Cerebellar cortex (tissue), 1 donor: Measurements from ENCODE around the gene U2AF1.
"Not testable (repeated sequence)": the region's sequence is repeated elsewhere in the genome, so short reads cannot be mapped to it uniquely, and the experiment has no call there.

Experiments used
- DNase-seq: peaks from one replicate; pipeline ENCODE4 v3.0.0-alpha.2; 2015; ENCODE audit warnings: low spot score

The U2AF1 gene, protein sequence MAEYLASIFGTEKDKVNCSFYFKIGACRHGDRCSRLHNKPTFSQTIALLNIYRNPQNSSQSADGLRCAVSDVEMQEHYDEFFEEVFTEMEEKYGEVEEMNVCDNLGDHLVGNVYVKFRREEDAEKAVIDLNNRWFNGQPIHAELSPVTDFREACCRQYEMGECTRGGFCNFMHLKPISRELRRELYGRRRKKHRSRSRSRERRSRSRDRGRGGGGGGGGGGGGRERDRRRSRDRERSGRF

DNA sequence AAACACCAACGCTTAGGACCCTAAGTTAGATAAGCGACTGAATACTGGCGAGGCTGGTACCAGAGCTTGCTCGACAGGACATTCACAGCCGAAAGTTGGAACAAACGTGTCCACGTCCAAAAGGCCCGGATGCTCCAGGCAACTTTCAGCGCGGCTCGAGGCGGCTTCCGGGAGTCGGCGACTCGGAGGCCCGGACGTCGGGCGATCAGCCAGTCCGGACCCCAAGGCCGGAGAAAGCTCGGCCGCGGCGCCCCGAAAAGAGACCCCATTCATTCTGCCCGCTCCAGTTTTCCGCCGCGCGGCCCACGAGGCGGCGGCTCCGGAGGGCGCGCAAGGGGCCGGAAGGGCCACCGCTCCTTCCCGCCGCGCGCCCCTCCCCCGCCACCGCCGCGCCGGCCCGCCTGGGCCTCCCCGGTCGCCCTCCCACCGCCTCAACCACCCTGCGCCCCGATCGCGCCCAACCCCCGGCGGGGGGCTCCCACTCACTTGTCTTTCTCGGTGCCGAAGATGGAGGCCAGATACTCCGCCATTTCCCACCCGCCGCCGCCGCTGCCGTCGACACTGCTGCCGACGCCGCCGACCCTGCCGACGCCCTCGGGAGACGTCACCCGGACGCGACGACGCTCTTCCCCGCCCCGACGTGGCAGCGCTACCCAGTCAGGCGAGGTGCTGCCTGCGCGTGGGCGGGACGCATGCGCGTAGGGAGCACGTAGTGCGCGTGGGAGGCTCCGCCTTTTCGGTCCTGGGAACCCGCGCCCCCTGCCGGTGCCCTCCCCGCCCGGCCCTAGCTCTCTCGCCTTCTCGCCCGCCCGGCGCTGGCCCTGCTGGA lies at the start of gene U2AF1:
TSS of gene U2AF1 (minus strand) at position 606 of the 829 bp plus-strand sequence. CDS start at position 530, 76 bp downstream.
- DNase-seq = not testable (repeated sequence)

DNA sequence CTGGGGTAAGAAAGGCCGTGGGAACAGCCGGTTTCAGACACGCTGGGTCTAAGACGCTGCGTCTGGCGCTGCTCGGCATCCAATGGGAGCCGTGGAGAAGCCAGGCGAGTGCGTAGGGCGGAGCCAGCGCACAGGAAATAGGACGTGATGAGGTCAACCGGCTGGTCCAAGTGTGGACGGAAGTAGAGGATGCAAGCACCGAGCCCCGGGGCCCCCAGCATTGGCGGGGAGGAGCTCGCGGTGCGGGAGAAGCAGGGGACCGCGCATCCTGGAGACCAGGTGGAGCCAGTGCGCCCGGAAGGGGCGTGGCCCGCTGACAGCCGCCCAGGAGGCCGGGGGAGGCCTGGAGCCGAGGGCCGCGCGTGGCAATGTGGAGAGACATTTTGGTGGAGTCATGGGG lies 46.2 kb upstream of the U2AF1 start:
- DNase-seq = not testable (repeated sequence)

DNA sequence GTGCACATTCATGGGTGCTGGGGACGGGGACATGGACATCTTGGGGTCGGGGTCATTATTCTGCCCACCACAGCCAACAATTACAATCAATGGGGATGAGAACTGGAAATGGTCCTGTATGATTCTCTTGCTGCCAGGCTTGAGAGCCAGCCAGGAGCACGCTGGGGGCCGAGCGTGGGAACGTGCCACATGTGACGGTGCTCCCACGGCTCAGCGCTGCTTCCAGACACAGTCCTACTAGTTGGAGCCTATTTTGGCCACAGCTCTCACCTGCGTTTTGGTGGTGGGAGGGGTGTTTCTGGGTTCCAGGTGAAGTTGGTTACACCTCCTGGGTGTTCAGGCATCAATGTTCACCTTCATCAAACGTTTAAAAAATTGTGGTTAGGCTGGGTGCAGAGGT lies 42.0 kb upstream of the U2AF1 start:
- DNase-seq = not testable (repeated sequence)

DNA sequence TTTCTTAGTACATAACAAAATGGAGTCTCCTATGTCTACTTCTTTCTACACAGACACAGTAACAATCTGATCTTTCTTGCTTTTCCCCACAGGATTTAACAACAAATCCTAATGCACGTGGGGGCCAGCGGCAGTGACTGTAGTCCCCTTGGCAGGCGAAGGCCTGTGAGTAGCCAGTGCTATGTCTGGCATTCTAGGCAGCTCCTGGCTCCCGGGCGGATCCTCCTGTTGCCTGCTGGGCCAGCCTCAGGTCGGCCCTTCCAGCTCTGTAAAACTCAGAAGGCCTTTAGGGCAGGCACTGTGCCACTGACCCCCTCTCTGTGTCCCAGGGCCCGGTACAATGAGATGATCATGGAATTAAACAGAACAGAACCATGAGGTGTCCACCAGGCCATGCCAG lies 40.6 kb upstream of the U2AF1 start:
- DNase-seq = not testable (repeated sequence)

DNA sequence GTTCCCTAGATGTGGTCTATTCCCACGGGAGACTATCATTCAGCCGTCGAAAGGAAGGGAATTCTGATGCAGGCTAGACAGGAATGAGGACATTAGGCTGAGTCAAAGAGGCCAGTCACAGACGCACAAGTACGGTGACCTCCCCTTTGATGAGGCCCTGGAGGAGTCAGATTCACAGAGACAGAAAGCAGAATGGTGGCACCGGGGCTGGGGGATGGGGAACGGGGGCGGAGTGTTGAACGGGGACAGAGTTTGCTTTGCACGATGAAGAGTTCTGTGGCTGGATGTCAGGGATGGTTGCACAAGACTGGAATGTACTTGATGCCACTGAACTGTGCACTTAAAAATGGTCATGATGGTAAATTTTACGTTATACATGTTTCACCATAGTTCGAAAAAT lies 39.3 kb upstream of the U2AF1 start:
- DNase-seq = not testable (repeated sequence)

DNA sequence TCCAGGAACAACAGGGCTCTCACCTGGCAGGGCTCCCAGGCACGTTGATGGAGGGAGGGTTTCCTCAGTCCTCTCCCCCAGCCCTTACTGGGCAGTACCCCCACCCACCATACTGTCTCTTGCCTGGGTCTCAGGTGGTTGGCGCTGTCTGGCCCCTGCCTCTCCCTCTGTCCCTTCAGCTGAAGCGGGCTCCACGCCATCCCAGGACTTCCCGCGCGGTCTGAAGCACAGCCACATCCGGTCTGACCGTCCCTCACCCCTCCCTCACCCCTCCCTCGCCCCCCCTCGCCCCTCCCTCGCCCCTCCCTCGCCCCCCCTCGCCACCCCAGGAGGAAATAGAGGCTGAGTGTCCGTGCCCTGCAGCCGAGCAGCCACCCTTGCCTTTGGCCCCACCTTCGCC lies 34.0 kb upstream of the U2AF1 start:
- not testable (repeated sequence) for DNase-seq

DNA sequence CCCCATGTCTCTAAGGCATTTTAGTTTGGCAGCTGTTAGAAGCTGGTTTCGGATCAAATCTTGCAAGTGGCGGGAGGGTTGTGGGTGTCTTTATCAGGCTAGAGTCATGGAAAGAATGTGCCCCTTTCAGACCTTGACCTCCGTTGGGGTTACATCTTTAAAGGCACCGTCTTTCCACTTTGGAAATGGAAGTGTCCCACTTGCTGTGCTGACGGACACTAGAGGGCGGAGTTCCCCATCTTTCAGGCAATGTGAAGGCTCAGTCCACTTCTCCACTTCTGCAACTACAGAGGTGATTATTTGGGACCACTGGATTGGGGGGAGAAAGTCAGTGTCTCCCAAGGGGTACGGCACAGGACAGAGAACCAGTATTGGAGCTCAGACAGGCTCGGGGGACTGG lies 31.6 kb upstream of the U2AF1 start:
- not testable (repeated sequence) for DNase-seq

DNA sequence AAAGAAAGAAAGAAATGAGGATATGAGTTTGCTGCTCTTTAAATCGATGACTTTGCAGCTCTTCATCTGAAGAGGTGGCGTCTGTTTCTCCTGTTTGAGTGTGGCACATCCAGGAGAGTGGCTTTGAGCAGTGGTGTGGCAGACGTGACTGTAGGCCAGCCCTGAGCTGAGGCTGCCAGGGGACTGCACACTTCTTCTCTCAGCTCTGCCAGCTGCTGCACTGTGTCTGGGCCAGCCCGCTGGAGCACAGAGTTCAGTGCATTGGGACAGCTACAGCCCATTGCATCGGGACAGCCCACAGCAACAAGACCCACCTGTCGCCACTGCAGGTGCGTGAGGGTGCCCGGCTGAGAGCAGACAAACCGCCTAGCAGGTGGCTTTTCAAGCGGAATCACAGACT lies 27.1 kb upstream of the U2AF1 start:
- DNase-seq = not testable (repeated sequence)

DNA sequence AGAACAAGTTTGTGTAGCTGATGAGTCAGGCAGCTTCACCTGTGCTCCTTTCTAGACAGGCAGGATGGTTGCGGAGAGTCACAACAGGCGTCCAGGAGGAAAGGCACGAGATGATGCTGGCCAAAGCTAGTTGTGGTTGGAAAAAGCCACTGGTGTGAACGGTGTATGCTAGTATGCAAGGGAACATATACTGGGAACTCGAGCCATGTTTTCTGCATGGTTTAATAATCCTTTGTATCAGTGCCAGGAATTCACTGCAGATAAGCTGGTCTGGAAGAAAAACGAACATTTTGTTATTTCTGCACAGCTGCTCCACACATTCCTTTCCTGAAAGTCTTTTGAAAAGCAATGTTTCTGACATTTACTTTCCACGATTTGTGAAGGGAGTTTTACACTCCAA lies 22.7 kb upstream of the U2AF1 start:
- not testable (repeated sequence) for DNase-seq

DNA sequence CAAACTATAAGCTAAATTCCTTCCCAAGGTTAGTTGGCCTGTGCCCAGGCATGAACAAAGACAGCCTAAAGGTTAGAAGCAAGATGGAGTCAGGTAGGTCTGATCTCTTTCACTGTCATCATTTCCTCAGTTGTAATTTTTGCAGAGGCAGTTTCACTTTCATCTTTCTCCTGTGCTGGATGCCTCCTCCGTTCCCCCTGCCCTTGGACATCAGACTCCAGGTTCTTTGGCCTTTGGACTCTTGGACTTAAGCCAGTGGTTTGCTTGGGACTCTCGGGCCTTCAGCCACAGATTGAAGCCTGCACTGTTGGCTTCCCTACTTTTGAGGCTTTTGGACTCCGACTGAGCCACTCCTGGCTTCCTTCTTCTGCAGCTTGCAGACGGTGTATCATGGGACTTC lies 8.6 kb upstream of the U2AF1 start:
- DNase-seq = not testable (repeated sequence)

DNA sequence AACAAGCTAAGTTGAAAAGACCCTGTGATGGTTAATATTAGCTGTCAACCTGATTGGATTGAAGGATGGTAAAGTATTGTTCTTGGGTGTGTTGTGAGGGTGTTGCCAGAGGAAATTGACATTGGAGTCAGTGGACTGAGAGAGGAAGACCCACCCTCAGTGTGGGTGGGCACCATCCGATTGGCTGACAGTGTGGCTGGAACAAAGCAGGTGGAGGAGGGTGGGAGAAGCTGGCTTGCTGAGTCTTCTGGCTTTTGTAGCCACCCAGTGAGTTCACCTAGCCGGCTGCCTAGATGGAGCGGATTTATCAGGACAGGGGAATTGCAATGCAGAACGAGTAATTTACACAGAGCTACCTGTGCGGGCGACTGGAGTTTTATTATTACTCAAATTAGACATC lies 7.1 kb upstream of the U2AF1 start:
- DNase-seq = not testable (repeated sequence)

DNA sequence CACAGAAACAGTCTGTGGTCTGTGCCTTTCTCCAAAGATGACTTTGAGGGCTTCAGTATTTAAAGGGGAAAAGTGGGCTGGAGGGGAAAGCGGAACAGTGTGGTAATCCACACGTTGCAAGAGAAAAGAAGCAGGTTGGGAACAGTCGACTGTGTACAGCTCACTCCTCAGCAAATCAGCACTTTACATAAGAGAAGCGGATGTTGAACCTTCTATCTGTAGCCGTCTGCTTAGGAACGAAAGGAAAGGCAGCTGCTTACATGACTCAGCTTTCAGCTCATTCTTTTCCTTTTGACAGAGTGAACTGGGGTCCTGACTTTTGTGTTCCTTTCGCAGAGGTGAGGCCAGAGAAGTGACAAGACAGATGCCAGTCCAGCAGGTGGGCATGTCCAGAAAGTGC lies 1.6 kb upstream of the U2AF1 start:
- not testable (repeated sequence) for DNase-seq

DNA sequence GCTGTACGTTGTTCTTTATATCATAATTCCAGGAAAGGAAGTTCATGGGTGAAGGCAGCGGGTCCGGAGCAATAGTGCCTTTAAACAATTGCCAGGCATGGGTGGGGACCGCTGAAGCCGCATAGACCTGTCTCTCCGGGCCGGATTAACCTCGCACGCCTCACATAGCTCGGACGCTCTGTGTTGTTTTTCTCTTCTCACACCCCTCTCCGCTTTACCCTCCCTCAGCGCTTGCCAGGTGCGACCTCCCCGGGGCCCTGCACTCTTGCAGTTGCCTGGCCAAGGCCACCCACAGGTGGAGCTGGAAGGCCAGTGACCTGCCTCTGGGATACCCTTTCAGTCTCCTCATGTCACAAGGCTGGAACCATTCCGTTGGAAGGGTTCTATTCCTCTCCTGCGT lies 807 bp upstream of the U2AF1 start:
- not testable (repeated sequence) for DNase-seq

DNA sequence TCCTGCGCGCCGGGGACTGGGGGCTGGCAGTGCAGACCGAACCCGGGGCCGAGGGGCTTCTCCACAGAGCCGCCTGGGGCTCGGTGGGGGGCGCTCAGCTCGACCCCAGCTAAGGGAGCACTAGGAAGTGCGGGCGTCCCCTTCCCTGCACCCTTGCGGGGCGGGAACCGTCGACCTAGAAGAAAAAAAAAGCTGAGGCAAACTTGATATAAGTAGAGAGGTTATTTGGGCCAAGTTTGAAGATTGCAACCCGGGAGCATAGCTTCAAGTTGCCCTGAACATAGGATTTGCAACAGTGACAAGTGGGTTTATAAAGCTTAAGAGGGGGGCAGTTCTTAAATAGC lies 396 bp upstream of the U2AF1 start:
- DNase-seq = not testable (repeated sequence)

DNA sequence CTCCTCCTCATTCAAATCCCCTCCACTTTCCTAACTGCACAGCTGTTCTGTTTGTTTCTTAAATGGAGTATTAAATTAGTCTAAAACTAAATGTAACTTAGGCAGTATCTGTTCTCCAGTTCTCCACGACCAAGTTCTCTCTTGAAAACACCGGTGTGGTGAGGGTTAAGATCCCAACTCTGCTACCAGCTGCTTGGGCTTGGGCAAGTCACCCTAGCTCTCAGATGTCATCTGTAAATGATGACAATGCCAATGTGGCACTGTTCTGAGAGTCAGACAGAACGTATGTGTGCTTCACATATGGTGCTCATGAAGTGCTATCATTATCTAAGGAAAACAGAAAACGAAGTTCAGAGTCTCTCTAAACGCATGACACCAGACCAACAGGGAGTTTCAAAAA lies 2.7 kb downstream of the U2AF1 start:
- DNase-seq = not testable (repeated sequence)

DNA sequence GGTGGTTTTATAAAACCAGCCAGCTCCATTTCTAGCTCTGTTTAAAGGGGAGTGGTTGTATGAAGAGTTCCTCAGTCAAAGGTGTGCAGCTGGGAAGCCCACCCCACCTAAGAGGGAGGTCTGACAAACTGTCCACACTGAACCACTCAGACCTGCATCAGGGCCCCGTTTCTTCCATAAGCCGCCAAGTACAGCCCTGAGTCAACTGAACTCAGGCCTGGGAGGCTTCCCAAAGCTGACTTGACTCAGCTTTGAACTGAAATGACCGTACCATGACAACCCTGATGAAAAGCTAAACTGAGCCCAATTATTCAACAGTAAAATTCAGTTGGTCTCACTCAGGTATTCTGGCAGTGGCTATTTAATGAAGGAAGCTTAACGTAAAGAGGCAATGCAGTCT lies 5.1 kb downstream of the U2AF1 start:
- not testable (repeated sequence) for DNase-seq

DNA sequence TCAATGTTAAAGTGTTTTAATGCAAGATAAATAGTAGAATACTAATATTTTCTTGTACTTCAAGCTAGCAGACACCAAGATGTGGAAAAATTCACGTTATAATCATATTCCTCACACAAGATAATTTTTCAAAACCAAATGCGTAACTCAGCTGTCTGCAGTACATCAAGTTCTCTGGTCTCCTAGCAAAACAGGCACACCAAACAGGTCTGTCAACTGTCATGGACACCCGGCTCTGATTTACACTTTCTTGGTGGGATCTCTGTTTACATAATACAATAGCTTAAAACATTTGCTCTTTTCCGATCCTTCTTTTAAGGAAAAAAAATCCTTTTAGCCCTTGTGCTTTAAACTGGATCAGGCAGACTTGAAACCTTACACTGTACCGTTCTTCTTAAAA lies 5.7 kb downstream of the U2AF1 start:
- DNase-seq = not testable (repeated sequence)

DNA sequence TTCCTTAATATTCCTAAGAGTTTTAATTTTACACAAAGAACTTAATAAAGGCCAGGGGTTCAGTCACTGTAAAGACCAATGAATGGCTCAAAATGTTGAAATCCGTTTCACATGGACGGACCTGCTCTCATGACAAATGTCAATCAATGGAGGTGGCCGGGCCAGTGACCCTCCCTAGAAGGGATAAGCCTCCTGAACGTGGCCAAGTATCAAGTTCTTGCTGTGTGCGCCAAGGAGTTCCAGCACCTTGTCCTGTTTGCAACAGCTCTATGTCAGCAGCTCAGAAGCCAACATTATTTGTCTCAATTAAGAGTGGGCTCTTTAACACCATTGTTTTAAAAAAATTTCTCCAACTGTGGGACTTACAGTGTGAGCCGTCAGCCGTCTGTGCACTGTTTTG lies 6.4 kb downstream of the U2AF1 start:
- DNase-seq = not testable (repeated sequence)

DNA sequence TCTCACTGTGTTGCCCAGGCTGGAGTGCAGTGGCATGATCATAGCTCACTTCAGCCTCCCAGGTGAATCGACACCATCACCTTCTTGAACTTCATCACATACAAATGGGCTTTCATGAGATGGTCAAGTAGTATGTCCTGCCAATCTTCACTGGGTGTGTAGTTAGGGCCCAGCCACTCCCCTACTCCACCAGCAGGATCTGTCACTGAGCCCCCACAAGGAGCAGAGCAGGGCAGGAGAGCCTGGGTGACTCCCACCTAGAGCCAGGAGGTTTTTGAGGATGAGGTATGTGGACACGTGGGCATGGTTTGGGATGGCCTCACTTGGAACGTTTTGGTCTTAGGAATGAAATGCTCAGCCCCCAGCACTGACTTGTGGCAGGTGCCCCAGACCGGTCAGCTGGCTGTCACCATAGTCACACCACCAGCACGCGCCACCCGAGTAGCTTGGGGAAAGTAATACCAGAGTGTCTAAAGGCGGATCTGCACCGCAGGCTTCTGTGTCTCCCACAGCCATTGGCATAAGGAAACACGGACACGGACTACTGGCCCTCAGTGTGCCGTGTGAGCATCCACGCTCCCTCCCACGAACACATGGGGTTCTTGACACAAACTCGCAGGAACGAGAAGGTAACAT lies 15.3 kb downstream of the U2AF1 start:
- not testable (repeated sequence) for DNase-seq

DNA sequence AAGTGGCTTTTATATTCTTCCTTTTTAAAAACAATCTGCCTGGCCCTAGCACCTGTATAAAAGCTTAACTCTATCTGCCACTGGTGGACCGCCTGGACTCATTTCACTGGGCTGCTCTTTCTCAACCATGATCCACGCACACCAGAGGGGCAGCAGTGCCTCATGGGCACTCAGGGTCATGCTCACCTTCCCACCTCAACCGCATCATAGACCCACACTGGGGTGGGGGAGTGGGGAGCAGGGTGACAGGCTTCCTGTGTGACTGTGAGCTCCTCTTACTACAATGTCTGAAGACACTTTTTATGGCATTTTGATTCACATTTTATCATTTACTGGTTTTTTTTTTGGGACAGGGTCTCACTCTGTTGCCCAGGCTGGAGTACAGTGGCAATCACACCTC lies 16.4 kb downstream of the U2AF1 start:
- DNase-seq = not testable (repeated sequence)

DNA sequence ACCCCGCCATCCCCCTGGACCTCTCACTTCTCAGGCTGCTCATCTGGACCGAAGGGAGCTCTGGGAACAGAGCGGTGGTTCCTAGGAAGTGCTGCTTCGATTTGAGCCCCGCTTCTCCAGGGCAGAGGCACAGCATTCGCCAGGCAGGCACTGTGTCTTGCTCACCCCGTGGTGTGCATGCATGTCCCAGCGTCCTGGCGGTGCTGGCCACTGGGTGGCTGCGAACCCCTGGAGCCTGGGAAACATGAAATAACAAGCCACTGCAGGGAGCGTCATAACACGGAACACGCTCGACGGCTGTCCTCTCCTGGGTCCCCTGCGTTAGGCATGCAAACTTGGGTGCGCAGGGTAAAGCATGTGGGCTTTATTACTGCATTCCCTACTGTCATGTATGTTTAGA lies 17.9 kb downstream of the U2AF1 start:
- DNase-seq = not testable (repeated sequence)

DNA sequence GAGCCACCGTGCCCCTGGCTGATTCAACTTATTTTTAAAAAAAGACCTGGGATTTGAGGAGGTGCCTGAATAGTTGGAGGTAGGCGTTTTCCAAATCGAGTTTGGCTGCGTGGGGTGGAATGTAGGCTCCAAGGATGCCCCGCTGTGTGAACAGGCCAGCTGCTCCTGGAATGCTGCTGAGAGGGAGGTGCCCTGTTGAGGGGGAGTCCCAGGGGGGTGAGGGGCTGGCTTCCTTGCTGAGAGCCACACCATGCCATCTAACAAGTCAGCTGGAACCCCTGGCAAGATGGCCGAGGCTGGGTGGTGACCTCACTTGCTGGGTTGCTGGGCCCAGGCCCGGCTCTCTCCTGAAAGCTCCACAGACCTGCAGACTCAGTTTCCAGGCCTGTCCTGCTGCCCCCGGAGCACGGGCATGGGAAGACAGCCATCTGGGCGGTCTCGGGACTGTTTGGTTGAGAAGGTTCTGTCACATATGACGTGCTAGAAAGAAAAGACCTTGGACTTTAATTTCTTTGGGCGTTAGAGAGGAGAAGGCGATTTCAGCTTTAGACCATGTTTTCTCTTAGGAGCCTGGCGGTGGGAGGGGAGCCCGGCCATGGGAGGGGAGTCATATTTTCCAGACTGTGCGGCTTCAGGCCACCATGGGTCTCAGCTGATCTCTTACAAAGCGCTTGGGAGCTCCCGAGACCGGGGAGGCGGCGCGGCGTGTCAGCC lies 24.6 kb downstream of the U2AF1 start:
- DNase-seq = not testable (repeated sequence)
